NT2/D1 (cell line): ENCODE results near the gene ANKRD16.
"Not testable (repeated sequence)": the region's sequence is repeated elsewhere in the genome, so short reads cannot be mapped to it uniquely, and the experiment has no call there.

Source experiments
- DNase-seq: peaks from one replicate; pipeline ENCODE4 v3.0.0-alpha.2; 2011; ENCODE audit warnings: low read depth, low spot score
- H3K27me3 ChIP-seq: 2 replicates; pipeline ENCODE4 v1.6.0; 2011; ENCODE audit warnings: mild to moderate bottlenecking; ENCODE audit not compliant: insufficient read length, insufficient read depth
- H3K36me3 ChIP-seq: 2 replicates; pipeline ENCODE4 v1.6.1; 2011; ENCODE audit warnings: mild to moderate bottlenecking, low read length, mixed read lengths; ENCODE audit not compliant: insufficient read depth, insufficient read length
- H3K4me1 ChIP-seq: 2 replicates; pipeline ENCODE4 v1.5.1; 2011; ENCODE audit not compliant: insufficient read depth, insufficient read length
- H3K4me3 ChIP-seq: 2 replicates; pipeline ENCODE4 v1.5.1; 2011; ENCODE audit warnings: low read depth; ENCODE audit not compliant: insufficient read length
- H3K9ac ChIP-seq: 2 replicates; pipeline ENCODE4 v1.6.0; 2011; ENCODE audit warnings: low read depth; ENCODE audit not compliant: insufficient read length
- H3K9me3 ChIP-seq: 2 replicates; pipeline ENCODE4 v1.5.1; 2011; ENCODE audit warnings: mild to moderate bottlenecking, low read length; ENCODE audit not compliant: insufficient read depth
- SUZ12 ChIP-seq: IDR thresholded peaks from 2 replicates; pipeline ENCODE4 v1.6.1; 2011; ENCODE audit not compliant: insufficient read length, insufficient read depth; ENCODE audit errors: extremely low read depth
- YY1 ChIP-seq: IDR thresholded peaks from 2 replicates; pipeline ENCODE4 v1.6.1; 2011; ENCODE audit not compliant: insufficient read length, insufficient read depth
- ZNF274 ChIP-seq: IDR thresholded peaks from 2 replicates; pipeline ENCODE4 v1.6.1; 2011; ENCODE audit warnings: mild to moderate bottlenecking, low read depth, low read length

The ANKRD16 gene

GRCh38 chr10:5844345-5845055 is 45.2 kb downstream of the ANKRD16 start:
- H3K27me3 ChIP-seq, result no peaks in the 10 kb centered on the region
- TF ChIP-seq YY1 (no peak), SUZ12 (no peak), ZNF274 (no peak)
- H3K36me3 ChIP-seq, result no peaks in the 10 kb centered on the region
- H3K4me1 ChIP-seq, result no peaks in the 10 kb centered on the region
- no peaks in the 10 kb centered on the region for H3K9me3 ChIP-seq
- no peak for DNase-seq
- no peak overlapping the region for H3K4me3 ChIP-seq
- H3K9ac ChIP-seq, result no peak overlapping the region

- H3K4me3 ChIP-seq, result no peak overlapping the region
- DNase-seq, result no peak
- no peaks in the 10 kb centered on the region for H3K4me1 ChIP-seq
- TF ChIP-seq ZNF274 (no peak), YY1 (no peak), SUZ12 (no peak)
- H3K9ac ChIP-seq, result no peak overlapping the region
- no peaks in the 10 kb centered on the region for H3K27me3 ChIP-seq
- H3K36me3 ChIP-seq, result no peaks in the 10 kb centered on the region
- no peaks in the 10 kb centered on the region for H3K9me3 ChIP-seq
Observed at GRCh38 chr10:5843686-5844344, 45.9 kb downstream of the ANKRD16 start.

- TF ChIP-seq ZNF274, result no peak
- no peak for TF ChIP-seq SUZ12
- no peak for TF ChIP-seq YY1
- DNase-seq, result no peak
- Histone ChIP-seq H3K4me1 (no peaks in the 10 kb centered on the region), H3K9ac (no peak overlapping the region), H3K36me3 (no peaks in the 10 kb centered on the region), H3K27me3 (no peaks in the 10 kb centered on the region), H3K4me3 (no peak overlapping the region), H3K9me3 (no peaks in the 10 kb centered on the region)
Observed at GRCh38 chr10:5841965-5842364, 47.7 kb downstream of the ANKRD16 start.

GRCh38 chr10:5840314-5841307 is 49.1 kb downstream of the ANKRD16 start:
- Histone ChIP-seq H3K9me3 (no peaks in the 10 kb centered on the region), H3K4me3 (no peak overlapping the region), H3K9ac (no peak overlapping the region), H3K36me3 (no peaks in the 10 kb centered on the region), H3K4me1 (no peaks in the 10 kb centered on the region), H3K27me3 (no peaks in the 10 kb centered on the region)
- DNase-seq, result no peak
- TF ChIP-seq ZNF274 (no peak), YY1 (no peak), SUZ12 (no peak)

- DNase-seq, H3K27me3 ChIP-seq, H3K36me3 ChIP-seq, H3K9me3 ChIP-seq, H3K4me1 ChIP-seq, H3K4me3 ChIP-seq, H3K9ac ChIP-seq: not testable (repeated sequence)
Observed at GRCh38 chr10:5836181-5836580, 53.5 kb downstream of the ANKRD16 start.

GRCh38 chr10:5835446-5836095 is 54.1 kb downstream of the ANKRD16 start:
- H3K4me3 ChIP-seq, result no peak overlapping the region
- no peaks in the 10 kb centered on the region for H3K27me3 ChIP-seq
- H3K4me1 ChIP-seq, result peaks cover 6% of the 10 kb centered on the region
- no peak for DNase-seq
- TF ChIP-seq SUZ12, result no peak
- no peak for TF ChIP-seq ZNF274
- no peak for TF ChIP-seq YY1
- H3K9ac ChIP-seq, result no peak overlapping the region
- no peaks in the 10 kb centered on the region for H3K9me3 ChIP-seq
- no peaks in the 10 kb centered on the region for H3K36me3 ChIP-seq

- H3K9me3 ChIP-seq, result no peaks in the 10 kb centered on the region
- H3K27me3 ChIP-seq, result no peaks in the 10 kb centered on the region
- peaks cover 6% of the 10 kb centered on the region for H3K4me1 ChIP-seq
- TF ChIP-seq ZNF274, result no peak
- no peak for TF ChIP-seq SUZ12
- TF ChIP-seq YY1, result no peak
- H3K4me3 ChIP-seq, result no peak overlapping the region
- H3K36me3 ChIP-seq, result no peaks in the 10 kb centered on the region
- DNase-seq, result no peak
- H3K9ac ChIP-seq, result no peak overlapping the region
Observed at GRCh38 chr10:5833814-5834213, 55.9 kb downstream of the ANKRD16 start.
